ENCODE data around the gene CELSR2. TPM values are rescaled to one million over a fixed set of nuclear protein-coding genes. Genes with fewer than 3 reads are reported as not detected.

Gene CELSR2
- total RNA-seq, 2 experiments from 2014 or later = 6.9 to 12.5 TPM

DNA sequence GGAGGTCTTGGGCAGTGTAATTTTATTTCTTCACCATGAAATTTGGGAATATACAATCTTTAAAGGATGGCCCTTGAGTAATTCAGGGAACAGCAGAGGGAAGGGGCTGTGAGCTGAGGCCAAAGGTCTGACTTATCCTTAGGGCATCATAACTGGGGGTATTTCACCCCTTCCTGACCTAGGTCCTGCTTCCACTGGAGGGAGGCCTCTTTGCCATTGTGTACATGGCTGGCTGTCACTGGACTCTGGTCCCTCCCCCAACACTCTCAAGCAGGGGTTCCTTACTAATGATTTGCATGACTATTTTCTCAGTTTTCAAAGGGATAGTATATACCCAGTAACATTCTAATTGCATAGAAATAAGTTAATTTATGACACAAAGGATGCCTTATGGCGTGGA lies 40.8 kb downstream of the CELSR2 start:
- Histone ChIP-seq H3K4me2 (ENCODE audit: low read length) (no peak overlapping the region), H3K9me2 (ENCODE audit: insufficient read depth, low read length) (no peaks in the 10 kb centered on the region), H2AFZ (ENCODE audit: low read length) (no peak overlapping the region), H4K20me1 (ENCODE audit: insufficient read depth, low read length) (no peaks in the 10 kb centered on the region), H3K4me3 (ENCODE audit: low read depth, low read length, poor library complexity, severe bottlenecking) (no peak overlapping the region), H3K9me3 (ENCODE audit: low read length) (no peaks in the 10 kb centered on the region), H3K4me1 (ENCODE audit: insufficient read depth, low read length, poor library complexity, severe bottlenecking) (peaks cover 14% of the 10 kb centered on the region), H3K36me3 (ENCODE audit: insufficient read depth, low read length) (no peaks in the 10 kb centered on the region), H3K79me2 (ENCODE audit: insufficient read depth, low read depth, low read length) (no peaks in the 10 kb centered on the region), H3K27ac (ENCODE audit: low read depth, low read length, poor library complexity, severe bottlenecking) (no peak overlapping the region)
- no peak for DNase-seq (ENCODE audit: low spot score)
- BruUV-seq (replicated peaks) = no TSS peak
- no peak for TF ChIP-seq EZH2phosphoT487 (IDR thresholded peaks at IDR 0.05; ENCODE audit: borderline replicate concordance, low read depth, low read length)
- TF ChIP-seq, protein P1, sequence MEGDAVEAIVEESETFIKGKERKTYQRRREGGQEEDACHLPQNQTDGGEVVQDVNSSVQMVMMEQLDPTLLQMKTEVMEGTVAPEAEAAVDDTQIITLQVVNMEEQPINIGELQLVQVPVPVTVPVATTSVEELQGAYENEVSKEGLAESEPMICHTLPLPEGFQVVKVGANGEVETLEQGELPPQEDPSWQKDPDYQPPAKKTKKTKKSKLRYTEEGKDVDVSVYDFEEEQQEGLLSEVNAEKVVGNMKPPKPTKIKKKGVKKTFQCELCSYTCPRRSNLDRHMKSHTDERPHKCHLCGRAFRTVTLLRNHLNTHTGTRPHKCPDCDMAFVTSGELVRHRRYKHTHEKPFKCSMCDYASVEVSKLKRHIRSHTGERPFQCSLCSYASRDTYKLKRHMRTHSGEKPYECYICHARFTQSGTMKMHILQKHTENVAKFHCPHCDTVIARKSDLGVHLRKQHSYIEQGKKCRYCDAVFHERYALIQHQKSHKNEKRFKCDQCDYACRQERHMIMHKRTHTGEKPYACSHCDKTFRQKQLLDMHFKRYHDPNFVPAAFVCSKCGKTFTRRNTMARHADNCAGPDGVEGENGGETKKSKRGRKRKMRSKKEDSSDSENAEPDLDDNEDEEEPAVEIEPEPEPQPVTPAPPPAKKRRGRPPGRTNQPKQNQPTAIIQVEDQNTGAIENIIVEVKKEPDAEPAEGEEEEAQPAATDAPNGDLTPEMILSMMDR (conservative IDR thresholded peaks at IDR 0.05; ENCODE audit: low read length) = no peak
- ChIA-PET POLR2A (no interaction called here), CTCF (ENCODE audit: unreplicated experiment) (no interaction called here)
- intact Hi-C loops (cut with micrococcal nuclease; ENCODE audit: unreplicated experiment) = no loop called here

DNA sequence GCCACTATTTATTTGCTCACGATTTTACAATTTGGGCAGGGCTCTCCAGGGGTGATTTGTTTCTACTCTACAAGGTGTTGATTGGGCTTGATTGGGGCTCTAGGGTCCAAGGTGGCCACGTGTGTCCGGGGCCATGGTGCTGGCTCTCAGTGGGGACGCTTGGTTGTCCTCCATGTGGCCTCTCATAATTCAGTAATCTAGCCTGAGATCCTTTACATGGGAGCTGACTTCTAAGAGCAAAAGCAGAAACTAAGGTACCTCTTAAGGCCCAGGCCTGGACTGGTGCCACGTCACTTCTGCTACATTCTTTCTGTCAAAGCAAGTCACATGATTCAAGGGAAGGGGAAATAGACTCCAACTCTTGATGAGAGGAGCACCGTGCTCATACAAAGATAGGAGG lies 41.7 kb downstream of the CELSR2 start:
- H3K9me2 ChIP-seq (ENCODE audit: insufficient read depth, low read length) = no peaks in the 10 kb centered on the region
- no peak overlapping the region for H3K27ac ChIP-seq (ENCODE audit: low read depth, low read length, poor library complexity, severe bottlenecking)
- no peak overlapping the region for H3K4me3 ChIP-seq (ENCODE audit: low read depth, low read length, poor library complexity, severe bottlenecking)
- peaks cover 19% of the 10 kb centered on the region for H3K4me1 ChIP-seq (ENCODE audit: insufficient read depth, low read length, poor library complexity, severe bottlenecking)
- no TSS peak for BruUV-seq (replicated peaks)
- no peaks in the 10 kb centered on the region for H3K79me2 ChIP-seq (ENCODE audit: insufficient read depth, low read depth, low read length)
- TF ChIP-seq EZH2phosphoT487 (IDR thresholded peaks at IDR 0.05; ENCODE audit: borderline replicate concordance, low read depth, low read length) = no peak
- TF ChIP-seq, protein P1 (conservative IDR thresholded peaks at IDR 0.05; ENCODE audit: low read length) = no peak
- H2AFZ ChIP-seq (ENCODE audit: low read length) = peak overlapping the region; percentile 11; the same call in 1 of the 2 replicates
- H3K36me3 ChIP-seq (ENCODE audit: insufficient read depth, low read length) = no peaks in the 10 kb centered on the region
- no peaks in the 10 kb centered on the region for H3K9me3 ChIP-seq (ENCODE audit: low read length)
- ChIA-PET POLR2A (no interaction called here), CTCF (ENCODE audit: unreplicated experiment) (no interaction called here)
- H4K20me1 ChIP-seq (ENCODE audit: insufficient read depth, low read length) = no peaks in the 10 kb centered on the region
- H3K4me2 ChIP-seq (ENCODE audit: low read length) = no peak overlapping the region
- intact Hi-C loops (cut with micrococcal nuclease; ENCODE audit: unreplicated experiment) = no loop called here
- DNase-seq (ENCODE audit: low spot score) = no peak

DNA sequence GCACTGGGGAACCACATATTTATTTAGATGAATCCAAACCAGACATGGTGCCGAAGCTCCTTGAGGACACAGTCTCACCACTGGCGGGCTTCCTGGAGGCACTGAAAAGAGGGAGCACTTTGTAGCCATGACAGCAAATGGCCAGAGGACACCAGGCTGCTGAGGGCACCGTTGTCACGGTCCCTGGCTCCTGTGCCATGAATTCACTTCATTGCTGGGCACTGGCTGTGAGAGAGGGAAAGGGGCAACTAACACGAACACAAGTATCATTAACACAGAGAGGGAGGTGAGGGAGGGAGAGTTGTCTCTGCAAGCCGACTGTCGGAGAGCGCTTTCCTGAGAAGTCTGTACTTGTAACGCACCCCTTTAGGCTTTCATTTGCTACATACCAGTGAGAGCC lies 43.0 kb downstream of the CELSR2 start:
- Histone ChIP-seq H3K9me2 (ENCODE audit: insufficient read depth, low read length) (no peaks in the 10 kb centered on the region), H3K4me2 (ENCODE audit: low read length) (no peak overlapping the region), H3K36me3 (ENCODE audit: insufficient read depth, low read length) (no peaks in the 10 kb centered on the region), H3K4me3 (ENCODE audit: low read depth, low read length, poor library complexity, severe bottlenecking) (no peak overlapping the region), H3K9me3 (ENCODE audit: low read length) (no peaks in the 10 kb centered on the region), H3K27ac (ENCODE audit: low read depth, low read length, poor library complexity, severe bottlenecking) (no peak overlapping the region), H4K20me1 (ENCODE audit: insufficient read depth, low read length) (no peaks in the 10 kb centered on the region), H3K4me1 (ENCODE audit: insufficient read depth, low read length, poor library complexity, severe bottlenecking) (peaks cover 19% of the 10 kb centered on the region), H2AFZ (ENCODE audit: low read length) (no peak overlapping the region), H3K79me2 (ENCODE audit: insufficient read depth, low read depth, low read length) (no peaks in the 10 kb centered on the region)
- CTCF ChIA-PET (ENCODE audit: unreplicated experiment) = no interaction called here
- POLR2A ChIA-PET = interaction anchor here (1.3 kb wide), 1 partner anchor 15 kb away, joined by 4 read pairs; no protein-coding TSS in a partner anchor
- no peak for DNase-seq (ENCODE audit: low spot score)
- TF ChIP-seq EZH2phosphoT487 (IDR thresholded peaks at IDR 0.05; ENCODE audit: borderline replicate concordance, low read depth, low read length) = no peak
- TF ChIP-seq, protein P1 (conservative IDR thresholded peaks at IDR 0.05; ENCODE audit: low read length) = no peak
- intact Hi-C loops (cut with micrococcal nuclease; ENCODE audit: unreplicated experiment) = no loop called here
- BruUV-seq (replicated peaks) = no TSS peak

All from OCI-LY7 (cell line).